Activated naive CD8-positive, alpha-beta T cell treated with anti-CD3 and anti-CD28 coated beads, Interleukin-2, amount 50 U/mL, for 16 hours (primary cell): Measurements from ENCODE around the gene GUCD1.
"Not testable (repeated sequence)": the region's sequence is repeated elsewhere in the genome, so short reads cannot be mapped to it uniquely, and the experiment has no call there.

Source experiments
- DNase-seq: peaks from one replicate; pipeline ENCODE4 v3.0.0-alpha.2; 2020; ENCODE audit warnings: low read depth, low spot score

GUCD1 gene

GRCh38 chr22:24554313-24555164 lies at the start of gene GUCD1:
Gene GUCD1, minus strand, starts transcription at chr22:24555138. Its CDS starts 147 bp downstream, at chr22:24554991.
- DNase-seq, result no peak

- DNase-seq, result not testable (repeated sequence)
Observed at GRCh38 chr22:24603770-24604629, 49.1 kb upstream of the GUCD1 start.

DNA sequence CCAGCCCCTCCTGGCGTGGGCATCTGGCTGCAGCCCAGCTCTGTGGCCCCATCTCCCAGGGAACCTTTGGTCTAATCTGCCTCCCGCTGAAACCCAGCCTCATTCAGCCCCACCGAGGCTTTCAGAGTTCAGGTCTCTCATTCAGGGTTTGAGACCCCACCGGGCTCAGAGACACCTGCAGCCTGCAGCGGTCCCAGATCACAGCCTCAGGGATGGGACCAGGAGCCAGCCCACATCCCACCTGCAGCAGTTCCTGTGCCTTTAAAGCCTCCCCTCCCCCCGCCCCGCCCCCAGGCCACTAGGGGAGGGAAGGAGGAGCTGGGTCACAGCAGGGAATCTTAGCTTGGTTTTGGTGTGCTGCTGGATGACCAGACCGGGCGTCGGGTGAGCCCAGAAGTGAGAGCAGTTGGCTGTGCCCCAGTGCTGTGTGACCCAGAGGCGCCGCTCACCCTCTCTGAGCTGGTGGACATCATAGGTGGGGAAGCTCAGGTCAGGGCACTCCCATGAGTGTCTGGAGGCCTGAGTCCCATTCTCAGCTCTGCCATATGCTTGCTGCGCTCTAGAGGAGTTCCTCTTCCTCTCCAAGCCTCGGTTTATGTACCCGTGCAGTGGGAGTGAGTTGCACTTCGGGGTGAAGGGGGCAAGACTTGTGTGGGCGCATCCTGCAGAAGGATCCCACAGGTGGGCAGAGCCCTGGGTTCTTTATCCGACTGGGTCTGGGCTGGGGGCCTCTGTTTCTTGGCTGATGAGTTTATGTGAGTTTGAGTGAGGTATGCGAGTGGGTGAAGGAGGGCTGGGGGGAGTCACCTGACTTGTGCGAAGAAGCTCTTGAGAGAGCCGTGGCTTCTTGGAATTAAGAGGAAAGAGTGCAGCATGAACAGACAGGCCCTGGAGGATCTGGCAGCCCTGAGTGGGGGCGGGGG lies 48.2 kb upstream of the GUCD1 start, which contains the start of gene GGT1:
Gene GGT1, plus strand, starts transcription at position 347 of the 923 bp plus-strand sequence. CDS start 7,889 bp downstream, outside the sequence.
- not testable (repeated sequence) for DNase-seq

GRCh38 chr22:24602105-24602749 lies 47.3 kb upstream of the GUCD1 start:
- DNase-seq, result not testable (repeated sequence)

GRCh38 chr22:24601217-24602104 lies 46.5 kb upstream of the GUCD1 start:
- DNase-seq, result no peak

- not testable (repeated sequence) for DNase-seq
Observed at GRCh38 chr22:24599958-24600715, 45.2 kb upstream of the GUCD1 start.

- no peak for DNase-seq
Observed at GRCh38 chr22:24599514-24599913, 44.6 kb upstream of the GUCD1 start.

DNA sequence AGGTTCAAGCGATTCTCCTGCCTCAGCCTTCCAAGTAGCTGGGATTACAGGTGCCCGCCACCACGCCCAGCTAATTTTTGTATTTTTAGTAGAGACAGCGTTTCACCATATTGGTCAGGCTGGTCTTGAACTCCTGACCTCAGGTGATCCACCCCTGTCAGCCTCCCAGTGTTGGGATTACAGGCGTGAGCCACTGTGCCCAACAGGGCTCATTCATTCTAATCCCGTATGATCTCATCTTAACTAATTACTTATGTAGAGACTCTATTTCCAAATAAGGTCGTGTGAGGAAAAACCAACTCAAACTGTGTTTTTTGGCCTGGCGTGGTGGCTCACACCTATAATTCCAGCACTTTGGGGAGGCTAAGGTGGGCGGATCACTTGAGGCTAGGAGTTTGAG lies 42.1 kb upstream of the GUCD1 start:
- DNase-seq, result not testable (repeated sequence)

- no peak for DNase-seq
Observed at GRCh38 chr22:24595863-24596262, 40.9 kb upstream of the GUCD1 start.

GRCh38 chr22:24595228-24595627 lies 40.3 kb upstream of the GUCD1 start:
- DNase-seq, result no peak

- no peak for DNase-seq
Observed at GRCh38 chr22:24594569-24595120, 39.7 kb upstream of the GUCD1 start.

DNA sequence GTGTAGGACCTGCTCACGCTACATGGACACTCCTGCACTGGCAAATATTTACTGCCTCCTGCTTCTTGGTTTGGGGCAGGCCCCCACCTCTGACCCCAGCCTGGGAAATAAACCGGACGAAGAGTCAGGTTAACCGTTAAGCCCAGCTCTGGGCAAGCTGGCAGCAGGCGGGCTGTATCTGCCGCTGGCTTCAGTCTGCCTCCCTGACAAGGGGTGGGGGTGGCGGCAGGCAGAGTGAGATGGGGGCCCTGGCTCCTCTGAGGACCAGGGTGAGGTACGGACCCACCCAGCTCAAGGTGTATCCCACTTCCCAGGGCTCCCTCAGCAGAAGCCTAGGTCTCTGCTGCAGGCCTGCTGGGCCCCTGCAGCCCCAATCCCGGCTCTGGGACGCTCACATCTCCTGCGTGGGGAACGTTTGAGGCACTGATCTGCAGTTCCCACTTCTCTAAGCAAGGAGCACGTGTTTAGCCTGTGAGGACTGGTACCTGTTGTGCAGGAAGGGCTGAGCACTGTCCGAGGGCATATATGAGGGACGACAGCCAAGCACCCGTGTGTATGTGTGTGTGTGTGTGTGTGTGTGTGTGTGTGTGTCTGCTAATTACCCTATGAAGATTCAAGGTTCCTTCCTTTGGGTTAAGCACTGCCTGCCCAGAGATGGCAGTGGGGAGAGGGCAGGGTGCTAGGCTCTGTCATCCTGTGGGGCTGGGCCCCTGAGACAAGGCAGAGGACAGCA lies 39.1 kb upstream of the GUCD1 start:
- no peak for DNase-seq

- not testable (repeated sequence) for DNase-seq
Observed at GRCh38 chr22:24593559-24593835, 38.6 kb upstream of the GUCD1 start.

- no peak for DNase-seq
Observed at GRCh38 chr22:24592851-24593558, 38.1 kb upstream of the GUCD1 start, which contains the start of gene LRRC75B. Gene LRRC75B, minus strand, starts transcription at chr22:24593073. Its CDS starts 34 bp downstream, at chr22:24593039.

DNA sequence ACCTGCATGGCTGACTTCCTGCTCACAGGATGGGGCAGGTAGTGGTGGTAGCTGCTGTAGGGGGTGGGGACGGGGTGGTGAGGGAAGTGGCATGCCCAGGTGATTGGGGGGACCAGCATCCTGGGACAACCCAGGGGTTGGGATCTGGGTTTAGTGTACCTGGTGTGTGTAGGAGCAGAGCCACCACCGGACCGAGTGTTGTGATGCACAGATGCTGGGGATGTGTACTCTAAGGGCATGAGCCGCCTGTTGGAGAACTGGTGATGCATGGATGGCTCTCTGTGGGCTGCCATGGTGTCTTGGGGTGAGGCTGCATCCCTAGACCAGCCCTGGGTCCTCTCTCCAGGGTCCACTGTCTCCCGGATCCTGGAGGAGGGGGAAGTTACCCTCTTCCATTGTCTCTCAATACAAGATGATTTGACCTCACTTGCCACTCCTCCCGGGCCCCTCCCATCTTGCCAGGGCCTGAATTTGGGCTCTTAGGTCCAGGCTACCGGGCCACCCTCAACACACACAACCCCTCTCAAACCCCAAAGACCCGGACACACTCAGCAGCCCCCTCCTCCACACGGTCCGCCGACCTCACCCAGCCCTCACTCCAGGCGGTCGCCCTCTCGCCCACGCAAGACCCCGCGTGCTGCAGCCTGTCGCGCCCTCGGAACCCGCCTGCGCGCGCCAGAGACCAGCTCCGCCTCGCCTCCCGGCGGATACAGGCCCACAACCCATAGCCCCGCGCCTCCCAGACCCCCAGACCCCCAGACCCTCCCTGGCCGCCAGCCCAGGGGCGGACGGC lies 37.3 kb upstream of the GUCD1 start:
- DNase-seq, result no peak

GRCh38 chr22:24591286-24591830 lies 36.4 kb upstream of the GUCD1 start:
- no peak for DNase-seq
